Central memory CD4-positive, alpha-beta T cell (primary cell): ENCODE results near the gene GRAMD2B.
"Not testable (repeated sequence)": the region's sequence is repeated elsewhere in the genome, so short reads cannot be mapped to it uniquely, and the experiment has no call there.

ENCODE experiments used
- DNase-seq: peaks from one replicate; pipeline ENCODE4 v3.0.0; 2022

The GRAMD2B gene

GRCh38 chr5:126515337-126515736 is 92.1 kb downstream of the GRAMD2B start:
- DNase-seq: no peak

GRCh38 chr5:126516133-126516532 is 92.9 kb downstream of the GRAMD2B start:
- DNase-seq: no peak

- no peak for DNase-seq
Observed at GRCh38 chr5:126516852-126517251, 93.6 kb downstream of the GRAMD2B start.

- not testable (repeated sequence) for DNase-seq
Observed at GRCh38 chr5:126519223-126519622, 96.0 kb downstream of the GRAMD2B start.

- DNase-seq: no peak
Observed at GRCh38 chr5:126519637-126520592, 96.7 kb downstream of the GRAMD2B start.

- DNase-seq: no peak
Observed at GRCh38 chr5:126520593-126520953, 97.4 kb downstream of the GRAMD2B start.

GRCh38 chr5:126521130-126521529 is 97.9 kb downstream of the GRAMD2B start:
- no peak for DNase-seq

GRCh38 chr5:126523818-126524510 is 100.8 kb downstream of the GRAMD2B start:
- no peak for DNase-seq

- no peak for DNase-seq
Observed at GRCh38 chr5:126525630-126526245, 102.5 kb downstream of the GRAMD2B start.

- DNase-seq: no peak
Observed at GRCh38 chr5:126526493-126526892, 103.3 kb downstream of the GRAMD2B start.

- no peak for DNase-seq
Observed at GRCh38 chr5:126527158-126527557, 103.9 kb downstream of the GRAMD2B start.

GRCh38 chr5:126527892-126528291 is 104.7 kb downstream of the GRAMD2B start:
- no peak for DNase-seq

- DNase-seq: no peak
Observed at GRCh38 chr5:126531543-126532120, 108.4 kb downstream of the GRAMD2B start.

GRCh38 chr5:126534553-126534952 is 111.3 kb downstream of the GRAMD2B start:
- DNase-seq: no peak

GRCh38 chr5:126535856-126536545 is 112.8 kb downstream of the GRAMD2B start:
- no peak for DNase-seq

GRCh38 chr5:126536874-126537273 is 113.7 kb downstream of the GRAMD2B start:
- no peak for DNase-seq

- no peak for DNase-seq
Observed at GRCh38 chr5:126538579-126538978, 115.4 kb downstream of the GRAMD2B start.

- no peak for DNase-seq
Observed at GRCh38 chr5:126540631-126541030, 117.4 kb downstream of the GRAMD2B start.

GRCh38 chr5:126542441-126542840 is 119.2 kb downstream of the GRAMD2B start:
- no peak for DNase-seq

- no peak for DNase-seq
Observed at GRCh38 chr5:126543009-126543408, 119.8 kb downstream of the GRAMD2B start.

- DNase-seq: no peak
Observed at GRCh38 chr5:126543660-126544059, 120.5 kb downstream of the GRAMD2B start.
